Vagina (tissue), 2 donors: ENCODE measurements around the gene NTRK1. TPM values are rescaled to one million over a fixed set of nuclear protein-coding genes. Genes with fewer than 3 reads are reported as not detected.

ENCODE experiments used
- DNase-seq, 2 donors: peaks; one replicate each; pipeline ENCODE4 v3.0.0-alpha.2; 2017; ENCODE audit errors: extremely low spot score in 2 of 2
- H3K27ac ChIP-seq: fragments of 200-600 bp; sonication (generic); one replicate; pipeline ENCODE4 v1.5.1; 2019
- H3K27me3 ChIP-seq: fragments of 200-600 bp; sonication (generic); one replicate; pipeline ENCODE4 v1.5.1; 2019
- H3K36me3 ChIP-seq, 2 donors: fragments of 200-600 bp; sonication (generic); one replicate each; pipeline ENCODE4 v1.5.1; 2017 to 2019
- H3K4me1 ChIP-seq: fragments of 200-600 bp; sonication (generic); one replicate; pipeline ENCODE4 v1.5.1; 2019
- H3K4me3 ChIP-seq, 2 donors: fragments of 200-600 bp; sonication (generic); 1 replicate in 1 of 2; 2 replicates in 1 of 2; pipeline ENCODE4 v1.5.1; 2016 to 2019
- H3K9me3 ChIP-seq: fragments of 200-600 bp; sonication (generic); one replicate; pipeline ENCODE4 v1.5.1; 2019
- CTCF ChIP-seq, 3 experiments: fragments of 450-650 bp in 2 of 3; fragments of 200-600 bp in 1 of 3; sonication (generic) in 1 of 3; IDR thresholded peaks; one replicate each; pipeline ENCODE4 v1.5.1; 2017 to 2019; ENCODE audit warnings: antibody characterized with exemption in 3 of 3, mild to moderate bottlenecking in 2 of 3, moderate library complexity in 2 of 3
- POLR2A ChIP-seq, 2 donors: fragments of 450-650 bp; IDR thresholded peaks; one replicate each; pipeline ENCODE4 v1.6.1; 2017; ENCODE audit warnings: antibody characterized with exemption in 2 of 2, mild to moderate bottlenecking in 2 of 2, moderate library complexity in 2 of 2
- POLR2AphosphoS5 ChIP-seq, 2 donors: sonication (generic); formaldehyde crosslinking; IDR thresholded peaks; one replicate each; pipeline ENCODE4 v1.9.0; 2017; ENCODE audit warnings: antibody characterized with exemption in 2 of 2, mild to moderate bottlenecking in 2 of 2, low read depth in 1 of 2; ENCODE audit not compliant: insufficient read depth in 1 of 2
- intact Hi-C: fragments of 100-400 bp; cut with DNase I; formaldehyde crosslinking; loops from one replicate; pipeline ENCODE4 v1.15.1; 2023
- total RNA-seq: library from RNA; depleted of rRNA; stranded (reverse); fragments of >200 nt; gene quantifications from one replicate; pipeline ENCODE4 v1.2.3, GENCODE V29; 2016

NTRK1 gene
- total RNA-seq, 1 donor from 2014 or later, result 2.9 TPM

DNA sequence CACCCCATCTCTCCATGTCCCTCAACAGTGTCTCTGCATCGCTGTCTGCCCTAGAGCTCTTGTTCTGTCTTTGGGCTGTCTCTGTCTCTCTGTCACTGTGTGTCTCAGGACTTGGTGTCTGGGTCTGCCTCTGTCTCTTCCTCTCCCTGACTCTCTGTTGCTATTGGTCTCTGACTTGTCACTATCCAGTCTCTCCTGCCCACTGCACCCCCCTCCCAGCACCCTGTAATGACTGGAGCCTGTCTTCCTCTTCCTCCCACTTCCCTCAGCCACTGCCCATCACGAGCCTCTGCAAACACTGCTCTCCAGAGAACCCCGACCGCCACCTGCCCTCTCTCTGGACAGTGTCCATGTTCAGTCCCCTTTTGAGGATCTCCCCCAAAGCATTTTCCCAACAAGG lies 45.0 kb downstream of the NTRK1 start:
- no peaks in the 10 kb centered on the region for H3K36me3 ChIP-seq
- no peaks in the 10 kb centered on the region for H3K27me3 ChIP-seq
- no peak overlapping the region for H3K27ac ChIP-seq
- peaks cover 42% of the 10 kb centered on the region for H3K4me1 ChIP-seq
- DNase-seq, result no peak
- no peak overlapping the region for H3K4me3 ChIP-seq
- H3K9me3 ChIP-seq, result no peaks in the 10 kb centered on the region
- intact Hi-C loops, result no loop called here
- no peak for TF ChIP-seq POLR2A (IDR thresholded peaks at IDR 0.05)
- TF ChIP-seq CTCF (IDR thresholded peaks at IDR 0.05), result no peak
- TF ChIP-seq POLR2AphosphoS5 (IDR thresholded peaks at IDR 0.05; ENCODE audit: insufficient read depth in 1 of 2, low read depth in 1 of 2), result no peak

DNA sequence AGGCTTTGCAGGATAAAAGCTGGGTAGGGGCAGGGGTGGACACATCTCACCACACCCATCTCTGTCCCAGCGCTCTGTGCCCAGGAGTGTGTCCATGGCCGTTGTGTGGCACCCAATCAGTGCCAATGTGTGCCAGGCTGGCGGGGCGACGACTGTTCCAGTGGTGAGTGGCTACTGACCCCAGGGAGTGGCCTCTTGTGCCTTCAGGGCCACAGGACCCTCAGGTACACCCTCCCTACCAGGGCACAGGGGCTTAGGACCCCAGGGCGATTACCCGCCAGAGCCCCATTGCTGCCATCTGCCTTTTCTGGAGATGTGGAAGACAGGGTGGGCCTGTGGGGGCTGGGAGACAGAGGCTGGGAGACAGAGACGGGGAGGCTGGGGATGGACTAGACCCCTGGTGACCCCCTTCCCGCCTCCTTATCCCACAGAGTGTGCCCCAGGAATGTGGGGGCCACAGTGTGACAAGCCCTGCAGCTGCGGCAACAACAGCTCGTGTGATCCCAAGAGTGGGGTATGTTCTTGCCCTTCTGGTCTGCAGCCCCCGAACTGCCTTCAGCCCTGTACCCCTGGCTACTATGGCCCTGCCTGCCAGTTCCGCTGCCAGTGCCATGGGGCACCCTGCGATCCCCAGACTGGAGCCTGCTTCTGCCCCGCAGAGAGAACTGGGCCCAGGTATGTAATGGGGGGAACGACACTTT lies 45.7 kb downstream of the NTRK1 start:
- Histone ChIP-seq H3K27me3 (no peaks in the 10 kb centered on the region), H3K27ac (no peak overlapping the region), H3K4me1 (peaks cover 36% of the 10 kb centered on the region), H3K4me3 (no peak overlapping the region), H3K36me3 (no peaks in the 10 kb centered on the region), H3K9me3 (no peaks in the 10 kb centered on the region)
- TF ChIP-seq CTCF (IDR thresholded peaks at IDR 0.05) (no peak), POLR2AphosphoS5 (IDR thresholded peaks at IDR 0.05; ENCODE audit: insufficient read depth in 1 of 2, low read depth in 1 of 2) (no peak)
- DNase-seq, result no peak
- intact Hi-C loops, result no loop called here

DNA sequence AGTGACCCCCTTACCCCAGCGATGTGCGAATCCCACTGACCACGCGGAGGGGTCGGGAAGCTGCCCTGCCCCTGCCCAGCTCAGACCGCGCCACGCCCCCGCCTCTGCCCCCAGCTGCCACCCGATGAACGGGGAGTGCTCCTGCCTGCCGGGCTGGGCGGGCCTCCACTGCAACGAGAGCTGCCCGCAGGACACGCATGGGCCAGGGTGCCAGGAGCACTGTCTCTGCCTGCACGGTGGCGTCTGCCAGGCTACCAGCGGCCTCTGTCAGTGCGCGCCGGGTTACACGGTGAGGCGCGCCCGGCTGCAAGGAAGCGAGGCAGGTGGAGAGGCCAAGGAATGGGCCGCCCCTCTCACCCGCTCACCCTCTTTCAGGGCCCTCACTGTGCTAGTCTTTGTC lies 47.9 kb downstream of the NTRK1 start:
- intact Hi-C loops, result no loop called here
- no peak overlapping the region for H3K4me3 ChIP-seq
- H3K9me3 ChIP-seq, result no peaks in the 10 kb centered on the region
- DNase-seq, result no peak
- H3K36me3 ChIP-seq, result peaks cover 0 to 13% of the 10 kb centered on the region in 2 donors
- no peak overlapping the region for H3K27ac ChIP-seq
- H3K4me1 ChIP-seq, result peaks cover 26% of the 10 kb centered on the region
- no peak for TF ChIP-seq CTCF (IDR thresholded peaks at IDR 0.05)
- TF ChIP-seq POLR2AphosphoS5 (IDR thresholded peaks at IDR 0.05; ENCODE audit: insufficient read depth in 1 of 2, low read depth in 1 of 2), result no peak
- TF ChIP-seq POLR2A (IDR thresholded peaks at IDR 0.05), result no peak
- no peaks in the 10 kb centered on the region for H3K27me3 ChIP-seq

- intact Hi-C loops, result no loop called here
- Histone ChIP-seq H3K9me3 (no peaks in the 10 kb centered on the region), H3K4me1 (peaks cover 24% of the 10 kb centered on the region), H3K27ac (no peak overlapping the region), H3K4me3 (no peak overlapping the region), H3K27me3 (no peaks in the 10 kb centered on the region), H3K36me3 (peaks cover 0 to 16% of the 10 kb centered on the region in 2 donors)
- no peak for DNase-seq
- TF ChIP-seq CTCF (IDR thresholded peaks at IDR 0.05) (no peak), POLR2A (IDR thresholded peaks at IDR 0.05) (no peak), POLR2AphosphoS5 (IDR thresholded peaks at IDR 0.05; ENCODE audit: insufficient read depth in 1 of 2, low read depth in 1 of 2) (no peak)
Observed at GRCh38 chr1:156908955-156909354, 48.3 kb downstream of the NTRK1 start.

DNA sequence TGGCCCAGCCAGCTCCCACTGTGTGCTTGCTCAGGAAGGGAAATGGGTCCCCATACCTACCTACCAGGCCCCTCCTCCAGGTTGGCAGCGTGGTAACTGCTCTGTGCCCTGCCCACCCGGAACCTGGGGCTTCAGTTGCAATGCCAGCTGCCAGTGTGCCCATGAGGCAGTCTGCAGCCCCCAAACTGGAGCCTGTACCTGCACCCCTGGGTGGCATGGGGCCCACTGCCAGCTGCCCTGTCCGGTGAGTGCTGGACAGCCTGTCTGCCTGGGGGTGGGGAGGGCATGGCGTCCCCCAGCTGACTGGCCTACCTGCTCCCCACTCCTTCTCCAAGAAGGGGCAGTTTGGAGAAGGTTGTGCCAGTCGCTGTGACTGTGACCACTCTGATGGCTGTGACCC lies 49.0 kb downstream of the NTRK1 start:
- no peaks in the 10 kb centered on the region for H3K9me3 ChIP-seq
- no peak overlapping the region for H3K27ac ChIP-seq
- TF ChIP-seq POLR2A (IDR thresholded peaks at IDR 0.05), result no peak
- TF ChIP-seq POLR2AphosphoS5 (IDR thresholded peaks at IDR 0.05; ENCODE audit: insufficient read depth in 1 of 2, low read depth in 1 of 2), result no peak
- no peak for TF ChIP-seq CTCF (IDR thresholded peaks at IDR 0.05)
- DNase-seq, result no peak
- H3K36me3 ChIP-seq, result peaks cover 0 to 18% of the 10 kb centered on the region in 2 donors
- no peak overlapping the region for H3K4me3 ChIP-seq
- intact Hi-C loops, result no loop called here
- H3K27me3 ChIP-seq, result no peaks in the 10 kb centered on the region
- peaks cover 24% of the 10 kb centered on the region for H3K4me1 ChIP-seq
